Naive thymus-derived CD4-positive, alpha-beta T cell (primary cell): ENCODE data around the gene CDV3. TPM values are rescaled to one million over a fixed set of nuclear protein-coding genes. Genes with fewer than 3 reads are reported as not detected.
"Not testable (repeated sequence)": the region's sequence is repeated elsewhere in the genome, so short reads cannot be mapped to it uniquely, and the experiment has no call there.

Source experiments
- ATAC-seq: fragments of 150-1000 bp; cut with Tn5 transposase; 2 replicates; pipeline ENCODE4 v1.10.0; 2021; ENCODE audit warnings: mild to moderate bottlenecking, moderate library complexity
- CTCF ChIA-PET: fragments of 350-600 bp; sonication (Branson Sonifier 250); formaldehyde crosslinking; loops from one replicate; lab custom pipeline; 2021; ENCODE audit warnings: antibody characterized with exemption; lab: Charles Lee
- POLR2A ChIA-PET: fragments of 350-600 bp; sonication (Branson Sonifier 250); formaldehyde crosslinking; loops from one replicate; lab custom pipeline; 2021; ENCODE audit warnings: antibody characterized with exemption, inconsistent platforms; lab: Charles Lee
- DNase-seq, 9 donors: peaks; one replicate each; pipeline versions ENCODE4 v3.0.0 to v3.0.0-alpha.2; 2020 to 2022; ENCODE audit warnings: mixed read lengths in 1 of 9
- H3K27ac ChIP-seq: one replicate; pipeline ENCODE4 v1.7.0; 2013; ENCODE audit warnings: mild to moderate bottlenecking, low read depth, low read length, moderate library complexity
- H3K27me3 ChIP-seq, 2 donors: one replicate each; pipeline ENCODE4 v1.7.0; 2013; ENCODE audit warnings: low read length in 2 of 2, mild to moderate bottlenecking in 2 of 2, moderate library complexity in 2 of 2; ENCODE audit not compliant: control insufficient read depth in 2 of 2, insufficient read depth in 2 of 2
- H3K36me3 ChIP-seq, 3 experiments: 1 replicate in 2 of 3; 2 replicates in 1 of 3; pipeline ENCODE4 v1.7.0; 2013; ENCODE audit warnings: low read length in 3 of 3, mild to moderate bottlenecking in 3 of 3, moderate library complexity in 1 of 3; ENCODE audit not compliant: insufficient read depth in 3 of 3, control insufficient read depth in 2 of 3
- H3K4me1 ChIP-seq, 2 donors: one replicate each; pipeline ENCODE4 v1.7.0; 2013; ENCODE audit warnings: low read length in 2 of 2, mild to moderate bottlenecking in 2 of 2, moderate library complexity in 1 of 2; ENCODE audit not compliant: control insufficient read depth in 2 of 2, insufficient read depth in 2 of 2
- H3K4me3 ChIP-seq: 2 replicates; pipeline ENCODE4 v1.7.0; 2013; ENCODE audit warnings: mild to moderate bottlenecking, low read length
- H3K9me3 ChIP-seq, 3 experiments: 1 replicate in 2 of 3; 2 replicates in 1 of 3; pipeline ENCODE4 v1.7.0; 2013; ENCODE audit warnings: low read length in 3 of 3; ENCODE audit not compliant: control insufficient read depth in 2 of 3
- H3K27ac Mint-ChIP-seq, 9 donors: one replicate each; pipeline ENCODE4 v1.8.0; 2020 to 2022; ENCODE audit warnings: mixed read lengths in 9 of 9, mild to moderate bottlenecking in 8 of 9, moderate library complexity in 5 of 9, inconsistent platforms in 2 of 9
- H3K27me3 Mint-ChIP-seq, 5 donors: one replicate each; pipeline ENCODE4 v1.8.0; 2021 to 2022; ENCODE audit warnings: mixed read lengths in 5 of 5, mild to moderate bottlenecking in 1 of 5
- H3K36me3 Mint-ChIP-seq, 5 donors: one replicate each; pipeline ENCODE4 v1.8.0; 2020 to 2022; ENCODE audit warnings: mixed read lengths in 5 of 5, mild to moderate bottlenecking in 3 of 5, inconsistent platforms in 1 of 5
- H3K4me1 Mint-ChIP-seq, 7 donors: one replicate each; pipeline ENCODE4 v1.8.0; 2020 to 2022; ENCODE audit warnings: mixed read lengths in 7 of 7, mild to moderate bottlenecking in 3 of 7, inconsistent platforms in 1 of 7
- H3K4me3 Mint-ChIP-seq, 10 donors: one replicate each; pipeline ENCODE4 v1.8.0; 2020 to 2022; ENCODE audit warnings: mild to moderate bottlenecking in 10 of 10, mixed read lengths in 10 of 10, moderate library complexity in 6 of 10, inconsistent platforms in 2 of 10
- H3K9me3 Mint-ChIP-seq, 11 donors: one replicate each; pipeline ENCODE4 v1.8.0; 2020 to 2022; ENCODE audit warnings: mixed read lengths in 11 of 11, mild to moderate bottlenecking in 4 of 11, inconsistent platforms in 1 of 11, moderate library complexity in 1 of 11
- intact Hi-C, 2 donors: fragments of 100-400 bp; cut with micrococcal nuclease; formaldehyde crosslinking; loops; one replicate each; pipeline ENCODE4 v1.15.1; 2023
- polyA plus RNA-seq, 2 donors: library from polyadenylated mRNA; unstranded; fragments of 300-500 nt; fragmentation: Illumina TruSeq; gene quantifications; one replicate each; pipeline ENCODE4 v1.2.3, GENCODE V29; 2021
- total RNA-seq, 6 experiments: library from RNA in 5 of 6; stranded (reverse) in 5 of 6; gene quantifications; 1 replicate in 5 of 6; 2 replicates in 1 of 6; pipeline ENCODE4 v1.2.3 and lab custom pipeline; 2021 to 2026

CDV3 gene, protein sequence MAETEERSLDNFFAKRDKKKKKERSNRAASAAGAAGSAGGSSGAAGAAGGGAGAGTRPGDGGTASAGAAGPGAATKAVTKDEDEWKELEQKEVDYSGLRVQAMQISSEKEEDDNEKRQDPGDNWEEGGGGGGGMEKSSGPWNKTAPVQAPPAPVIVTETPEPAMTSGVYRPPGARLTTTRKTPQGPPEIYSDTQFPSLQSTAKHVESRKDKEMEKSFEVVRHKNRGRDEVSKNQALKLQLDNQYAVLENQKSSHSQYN
- total RNA-seq (100 to 1,000 TPM; 179 to 206 (median 200) TPM), polyA plus RNA-seq (10 to 100 TPM; 37.4 to 45.4 TPM), total RNA-seq (lab: John Stamatoyannopoulos, UW) (367 reads per million, percentile 97 among the genes with 10 or more reads in this experiment)

GRCh38 chr3:133573629-133574194 lies at the start of gene CDV3:
Gene CDV3 (plus strand): TSS chr3:133573686. CDS start chr3:133574045, 359 bp downstream.
- peaks cover 0 to 2% (median 0%) of the 10 kb centered on the region in 11 donors for H3K9me3 Mint-ChIP-seq
- peaks cover 31 to 72% (median 58%) of the 10 kb centered on the region in 7 donors for H3K4me1 Mint-ChIP-seq
- H3K36me3 ChIP-seq: peaks cover 6 to 19% (median 7%) of the 10 kb centered on the region in 3 experiments
- H3K4me3 Mint-ChIP-seq: peak within 1 kb of the TSS; percentile 89 to 100 (median 96)
- H3K27ac Mint-ChIP-seq: peak within 1 kb of the TSS; percentile 91 to 100 (median 98)
- H3K27me3 ChIP-seq: no peaks in the 10 kb centered on the region
- ATAC-seq (peak; percentile 62), DNase-seq (no peak)
- no peaks in the 10 kb centered on the region for H3K27me3 Mint-ChIP-seq
- peak within 1 kb of the TSS; percentile 90 for H3K27ac ChIP-seq
- CTCF ChIA-PET: interaction anchor here (1.4 to 2.3 kb wide), 3 partner anchors 82 to 85 kb away, joined by 6 to 18 read pairs (median 10); no protein-coding TSS in a partner anchor
- H3K36me3 Mint-ChIP-seq: peaks cover 0 to 35% (median 16%) of the 10 kb centered on the region in 5 donors
- H3K4me3 ChIP-seq: peak within 1 kb of the TSS; percentile 83
- H3K4me1 ChIP-seq: peaks cover 34 to 44% of the 10 kb centered on the region in 2 donors
- POLR2A ChIA-PET: interaction anchor here (0.6 to 9.8 kb wide), 21 partner anchors 11 to 1156 kb away, joined by 3 to 179 read pairs (median 4); partner anchors contain the start of genes ANAPC13, CEP63, DNAJC13 and RYK
- intact Hi-C loops: loop anchor here (1.0 to 5.0 kb wide), 16 partner anchors 67 to 1156 kb away; partner anchors contain the start of genes NPHP3 (in 2 of the 2), SRPRB (in 2 of the 2), CEP63 (in 1 of the 2) and DNAJC13 (in 1 of the 2)
- no peaks in the 10 kb centered on the region for H3K9me3 ChIP-seq

- H3K27me3 Mint-ChIP-seq, DNase-seq: not testable (repeated sequence)
Measured at GRCh38 chr3:133523758-133524157, 49.7 kb upstream of the CDV3 start.

DNA sequence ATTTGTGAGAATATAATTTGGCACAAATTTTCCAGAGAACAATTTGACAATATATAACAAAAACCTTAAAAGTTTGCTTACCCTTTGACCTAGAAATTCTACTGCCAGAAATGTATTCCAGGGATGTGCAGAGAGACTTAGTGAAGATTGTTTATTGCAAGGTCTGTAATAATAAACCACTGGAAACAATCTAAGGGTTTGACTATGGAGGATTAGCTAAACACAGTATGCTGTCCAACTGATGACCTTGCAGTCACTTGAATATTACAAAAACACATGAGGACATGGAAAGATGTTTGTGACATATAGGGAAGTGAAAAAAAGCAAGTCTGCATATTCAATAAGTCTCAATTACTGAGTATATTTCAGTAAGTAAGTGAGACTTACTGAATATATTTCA lies 48.1 kb upstream of the CDV3 start:
- Histone ChIP-seq H3K27ac (no peak overlapping the region), H3K36me3 (no peaks in the 10 kb centered on the region), H3K4me1 (no peaks in the 10 kb centered on the region), H3K9me3 (peaks cover 0 to 7% (median 0%) of the 10 kb centered on the region in 3 experiments), H3K27me3 (no peaks in the 10 kb centered on the region), H3K4me3 (no peak overlapping the region)
- DNase-seq (no peak), ATAC-seq (no peak)
- Mint-ChIP-seq H3K4me3 (no peak overlapping the region), H3K36me3 (peaks cover 0 to 3% (median 0%) of the 10 kb centered on the region in 5 donors), H3K4me1 (peaks cover 0 to 7% (median 0%) of the 10 kb centered on the region in 7 donors), H3K9me3 (peaks cover 0 to 8% (median 4%) of the 10 kb centered on the region in 11 donors), H3K27me3 (peaks cover 0 to 1% (median 0%) of the 10 kb centered on the region in 5 donors), H3K27ac (no peak overlapping the region)
- intact Hi-C loops: no loop called here
- ChIA-PET POLR2A (no interaction called here), CTCF (no interaction called here)

More at GRCh38 chr3:133523758-133524157, 49.7 kb upstream of the CDV3 start:
- H3K4me1 ChIP-seq, H3K27me3 ChIP-seq, H3K36me3 ChIP-seq, intact Hi-C loops, H3K9me3 ChIP-seq, H3K36me3 Mint-ChIP-seq, H3K9me3 Mint-ChIP-seq, POLR2A ChIA-PET, H3K27ac ChIP-seq, H3K4me1 Mint-ChIP-seq, ATAC-seq, H3K4me3 Mint-ChIP-seq, H3K4me3 ChIP-seq, H3K27ac Mint-ChIP-seq: not testable (repeated sequence)
- CTCF ChIA-PET: interaction anchor here (0.5 kb wide), 1 partner anchor 988 kb away, joined by 3 read pairs; no protein-coding TSS in a partner anchor

DNA sequence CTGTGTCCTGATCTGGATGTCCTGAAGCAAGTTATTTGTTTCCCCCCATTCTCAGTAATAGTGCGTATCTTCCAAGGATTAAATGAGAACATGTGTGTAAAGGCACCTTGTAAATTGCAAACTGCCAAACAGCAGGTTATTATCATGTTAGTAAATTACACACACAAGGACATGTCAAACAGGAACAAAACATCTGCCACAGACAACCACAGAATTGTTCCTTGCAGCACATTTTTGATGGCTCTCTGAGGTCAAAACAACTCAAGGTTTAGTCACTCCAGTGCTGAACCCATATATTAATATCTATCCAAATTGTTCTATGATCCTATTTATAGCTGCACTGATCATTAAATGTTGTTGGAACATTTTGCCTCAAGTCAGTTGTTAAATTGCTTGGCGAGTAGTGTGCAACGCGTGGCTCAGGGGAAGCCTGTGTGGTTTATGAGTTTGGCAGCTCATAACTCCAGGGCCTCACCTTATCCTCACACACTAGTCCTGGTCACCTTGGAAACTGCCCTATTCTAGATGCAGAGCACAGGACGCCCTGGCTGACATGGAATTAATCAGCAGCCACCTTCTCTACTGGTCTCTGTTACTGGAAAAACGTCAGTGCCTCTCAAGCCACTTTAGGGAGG lies 46.3 kb upstream of the CDV3 start:
- Histone ChIP-seq H3K27ac (no peak overlapping the region), H3K9me3 (peaks cover 0 to 7% (median 0%) of the 10 kb centered on the region in 3 experiments), H3K36me3 (no peaks in the 10 kb centered on the region), H3K27me3 (no peaks in the 10 kb centered on the region), H3K4me1 (no peaks in the 10 kb centered on the region), H3K4me3 (no peak overlapping the region)
- ChIA-PET POLR2A (no interaction called here), CTCF (no interaction called here)
- peaks cover 0 to 3% (median 0%) of the 10 kb centered on the region in 5 donors for H3K36me3 Mint-ChIP-seq
- H3K4me3 Mint-ChIP-seq: no peak overlapping the region
- ATAC-seq (no peak), DNase-seq (no peak)
- peaks cover 0 to 8% (median 4%) of the 10 kb centered on the region in 11 donors for H3K9me3 Mint-ChIP-seq
- peak overlapping the region in 1 of 9 donors; percentile 17 for H3K27ac Mint-ChIP-seq
- peaks cover 0 to 7% (median 0%) of the 10 kb centered on the region in 7 donors for H3K4me1 Mint-ChIP-seq
- peaks cover 0 to 1% (median 0%) of the 10 kb centered on the region in 5 donors for H3K27me3 Mint-ChIP-seq
- intact Hi-C loops: no loop called here

GRCh38 chr3:133529809-133530208 lies 43.7 kb upstream of the CDV3 start:
- Mint-ChIP-seq H3K9me3 (peaks cover 0 to 8% (median 4%) of the 10 kb centered on the region in 11 donors), H3K36me3 (peaks cover 0 to 3% (median 0%) of the 10 kb centered on the region in 5 donors), H3K27ac (no peak overlapping the region), H3K4me3 (no peak overlapping the region), H3K4me1 (peaks cover 0 to 4% (median 0%) of the 10 kb centered on the region in 7 donors), H3K27me3 (peaks cover 0 to 1% (median 0%) of the 10 kb centered on the region in 5 donors)
- H3K36me3 ChIP-seq: no peaks in the 10 kb centered on the region
- H3K4me3 ChIP-seq: no peak overlapping the region
- H3K27ac ChIP-seq: no peak overlapping the region
- peaks cover 0 to 7% (median 0%) of the 10 kb centered on the region in 3 experiments for H3K9me3 ChIP-seq
- DNase-seq (no peak), ATAC-seq (no peak)
- H3K4me1 ChIP-seq: no peaks in the 10 kb centered on the region
- ChIA-PET POLR2A (no interaction called here), CTCF (no interaction called here)
- H3K27me3 ChIP-seq: no peaks in the 10 kb centered on the region
- intact Hi-C loops: no loop called here

DNA sequence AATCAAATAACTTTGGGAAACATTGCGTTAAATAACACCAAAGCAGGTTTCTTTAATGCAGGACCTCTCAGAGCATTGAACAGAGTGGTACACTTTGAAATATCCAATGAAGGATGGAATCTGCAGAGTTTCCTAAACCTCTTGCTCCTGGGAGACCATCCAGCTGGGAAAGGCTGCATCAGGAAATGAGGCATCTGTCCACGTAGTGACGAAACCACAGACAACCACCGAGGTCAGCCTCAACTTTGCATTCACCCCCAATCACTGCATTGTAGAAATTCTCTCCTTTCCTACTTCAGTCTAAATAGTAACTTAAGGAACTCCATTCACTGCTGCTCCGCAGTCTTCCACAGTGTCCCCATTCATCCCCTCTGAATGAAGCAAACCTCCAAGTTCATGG lies 41.5 kb upstream of the CDV3 start:
- CTCF ChIA-PET: no interaction called here

More for the DNA sequence above, 41.5 kb upstream of the CDV3 start:
- H3K27ac ChIP-seq: no peak overlapping the region
- H3K9me3 ChIP-seq: peaks cover 0 to 7% (median 0%) of the 10 kb centered on the region in 3 experiments
- POLR2A ChIA-PET: interaction anchor here (1.2 kb wide), 1 partner anchor 40 kb away, joined by 3 read pairs; no protein-coding TSS in a partner anchor
- no peaks in the 10 kb centered on the region for H3K27me3 ChIP-seq
- H3K36me3 ChIP-seq: no peaks in the 10 kb centered on the region
- peaks cover 0 to 8% (median 4%) of the 10 kb centered on the region in 11 donors for H3K9me3 Mint-ChIP-seq
- H3K27me3 Mint-ChIP-seq: no peaks in the 10 kb centered on the region
- ATAC-seq (no peak), DNase-seq (no peak)
- H3K4me3 Mint-ChIP-seq: no peak overlapping the region
- peaks cover 0 to 3% (median 0%) of the 10 kb centered on the region in 5 donors for H3K36me3 Mint-ChIP-seq
- peaks cover 0 to 4% (median 0%) of the 10 kb centered on the region in 7 donors for H3K4me1 Mint-ChIP-seq
- no peaks in the 10 kb centered on the region for H3K4me1 ChIP-seq
- H3K27ac Mint-ChIP-seq: no peak overlapping the region
- intact Hi-C loops: no loop called here
- no peak overlapping the region for H3K4me3 ChIP-seq
